ENCODE measurements around the gene PCSK6.
"Not testable (repeated sequence)": the region's sequence is repeated elsewhere in the genome, so short reads cannot be mapped to it uniquely, and the experiment has no call there.

The PCSK6 gene

GRCh38 chr15:101424984-101425383 lies 64.5 kb downstream of the PCSK6 start:
- no peak for DNase-seq (ENCODE audit: low read depth in 1 of 2, low spot score in 1 of 2)
- Histone ChIP-seq H3K4me3 (replicated peaks; ENCODE audit: insufficient read depth, low read length) (no peak overlapping the region), H3K27ac (replicated peaks) (no peak overlapping the region), H3K27me3 (ENCODE audit: insufficient read depth, poor library complexity, severe bottlenecking) (no peaks in the 10 kb centered on the region)
- TF ChIP-seq, protein P1, sequence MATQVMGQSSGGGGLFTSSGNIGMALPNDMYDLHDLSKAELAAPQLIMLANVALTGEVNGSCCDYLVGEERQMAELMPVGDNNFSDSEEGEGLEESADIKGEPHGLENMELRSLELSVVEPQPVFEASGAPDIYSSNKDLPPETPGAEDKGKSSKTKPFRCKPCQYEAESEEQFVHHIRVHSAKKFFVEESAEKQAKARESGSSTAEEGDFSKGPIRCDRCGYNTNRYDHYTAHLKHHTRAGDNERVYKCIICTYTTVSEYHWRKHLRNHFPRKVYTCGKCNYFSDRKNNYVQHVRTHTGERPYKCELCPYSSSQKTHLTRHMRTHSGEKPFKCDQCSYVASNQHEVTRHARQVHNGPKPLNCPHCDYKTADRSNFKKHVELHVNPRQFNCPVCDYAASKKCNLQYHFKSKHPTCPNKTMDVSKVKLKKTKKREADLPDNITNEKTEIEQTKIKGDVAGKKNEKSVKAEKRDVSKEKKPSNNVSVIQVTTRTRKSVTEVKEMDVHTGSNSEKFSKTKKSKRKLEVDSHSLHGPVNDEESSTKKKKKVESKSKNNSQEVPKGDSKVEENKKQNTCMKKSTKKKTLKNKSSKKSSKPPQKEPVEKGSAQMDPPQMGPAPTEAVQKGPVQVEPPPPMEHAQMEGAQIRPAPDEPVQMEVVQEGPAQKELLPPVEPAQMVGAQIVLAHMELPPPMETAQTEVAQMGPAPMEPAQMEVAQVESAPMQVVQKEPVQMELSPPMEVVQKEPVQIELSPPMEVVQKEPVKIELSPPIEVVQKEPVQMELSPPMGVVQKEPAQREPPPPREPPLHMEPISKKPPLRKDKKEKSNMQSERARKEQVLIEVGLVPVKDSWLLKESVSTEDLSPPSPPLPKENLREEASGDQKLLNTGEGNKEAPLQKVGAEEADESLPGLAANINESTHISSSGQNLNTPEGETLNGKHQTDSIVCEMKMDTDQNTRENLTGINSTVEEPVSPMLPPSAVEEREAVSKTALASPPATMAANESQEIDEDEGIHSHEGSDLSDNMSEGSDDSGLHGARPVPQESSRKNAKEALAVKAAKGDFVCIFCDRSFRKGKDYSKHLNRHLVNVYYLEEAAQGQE (IDR thresholded peaks at IDR 0.05; ENCODE audit: insufficient replicate concordance, low read depth), result no peak
- TF ChIP-seq GABPA (IDR thresholded peaks at IDR 0.05; ENCODE audit: low read depth), result no peak
- TF ChIP-seq POLR2AphosphoS5 (IDR thresholded peaks at IDR 0.05; ENCODE audit: low read depth), result no peak
- TF ChIP-seq, protein P2, sequence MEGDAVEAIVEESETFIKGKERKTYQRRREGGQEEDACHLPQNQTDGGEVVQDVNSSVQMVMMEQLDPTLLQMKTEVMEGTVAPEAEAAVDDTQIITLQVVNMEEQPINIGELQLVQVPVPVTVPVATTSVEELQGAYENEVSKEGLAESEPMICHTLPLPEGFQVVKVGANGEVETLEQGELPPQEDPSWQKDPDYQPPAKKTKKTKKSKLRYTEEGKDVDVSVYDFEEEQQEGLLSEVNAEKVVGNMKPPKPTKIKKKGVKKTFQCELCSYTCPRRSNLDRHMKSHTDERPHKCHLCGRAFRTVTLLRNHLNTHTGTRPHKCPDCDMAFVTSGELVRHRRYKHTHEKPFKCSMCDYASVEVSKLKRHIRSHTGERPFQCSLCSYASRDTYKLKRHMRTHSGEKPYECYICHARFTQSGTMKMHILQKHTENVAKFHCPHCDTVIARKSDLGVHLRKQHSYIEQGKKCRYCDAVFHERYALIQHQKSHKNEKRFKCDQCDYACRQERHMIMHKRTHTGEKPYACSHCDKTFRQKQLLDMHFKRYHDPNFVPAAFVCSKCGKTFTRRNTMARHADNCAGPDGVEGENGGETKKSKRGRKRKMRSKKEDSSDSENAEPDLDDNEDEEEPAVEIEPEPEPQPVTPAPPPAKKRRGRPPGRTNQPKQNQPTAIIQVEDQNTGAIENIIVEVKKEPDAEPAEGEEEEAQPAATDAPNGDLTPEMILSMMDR (IDR thresholded peaks at IDR 0.05; ENCODE audit: insufficient read depth, low read length), result no peak
- TF ChIP-seq SPI1 (IDR thresholded peaks at IDR 0.05; ENCODE audit: borderline replicate concordance, low read depth), result no peak

GRCh38 chr15:101420232-101420631 lies 69.3 kb downstream of the PCSK6 start:
- DNase-seq (ENCODE audit: low read depth in 1 of 2, low spot score in 1 of 2), result no peak

GRCh38 chr15:101416475-101416874 lies 73.0 kb downstream of the PCSK6 start:
- H3K27ac ChIP-seq (replicated peaks); H3K27me3 ChIP-seq (ENCODE audit: insufficient read depth, poor library complexity, severe bottlenecking); DNase-seq (ENCODE audit: low read depth in 1 of 2, low spot score in 1 of 2); H3K4me3 ChIP-seq (replicated peaks; ENCODE audit: insufficient read depth, low read length): not testable (repeated sequence)

More at GRCh38 chr15:101420232-101420631, 69.3 kb downstream of the PCSK6 start:
- Histone ChIP-seq H3K27ac (replicated peaks) (no peak overlapping the region), H3K4me3 (replicated peaks; ENCODE audit: insufficient read depth, low read length) (no peak overlapping the region), H3K27me3 (ENCODE audit: insufficient read depth, poor library complexity, severe bottlenecking) (no peaks in the 10 kb centered on the region)
- TF ChIP-seq, protein P2 (IDR thresholded peaks at IDR 0.05; ENCODE audit: insufficient read depth, low read length), result no peak
- TF ChIP-seq SPI1 (IDR thresholded peaks at IDR 0.05; ENCODE audit: borderline replicate concordance, low read depth) (no peak), GABPA (IDR thresholded peaks at IDR 0.05; ENCODE audit: low read depth) (no peak), POLR2AphosphoS5 (IDR thresholded peaks at IDR 0.05; ENCODE audit: low read depth) (no peak)
- TF ChIP-seq, protein P1 (IDR thresholded peaks at IDR 0.05; ENCODE audit: insufficient replicate concordance, low read depth), result no peak

DNA sequence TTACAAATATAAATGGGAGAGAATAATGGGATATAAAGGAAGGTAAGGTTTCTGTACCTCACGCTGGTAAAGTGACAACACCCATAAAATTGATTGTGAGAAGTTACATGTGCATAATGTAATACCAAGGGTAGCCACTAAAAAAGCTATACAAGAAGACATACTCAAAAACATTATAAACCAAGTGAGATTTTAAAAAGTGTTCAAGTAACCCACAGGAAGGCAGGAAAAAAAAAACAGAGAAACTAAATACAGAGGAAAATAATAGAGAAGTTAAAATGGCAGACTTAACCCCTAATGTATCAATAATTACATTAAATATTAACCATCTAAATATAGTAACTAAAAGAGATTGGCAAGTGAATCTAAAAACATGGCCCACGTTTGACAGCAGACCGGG lies 76.3 kb downstream of the PCSK6 start:
- H3K27me3 ChIP-seq (ENCODE audit: insufficient read depth, poor library complexity, severe bottlenecking), result no peaks in the 10 kb centered on the region
- no peak for TF ChIP-seq SPI1 (IDR thresholded peaks at IDR 0.05; ENCODE audit: borderline replicate concordance, low read depth)
- TF ChIP-seq, protein P1 (IDR thresholded peaks at IDR 0.05; ENCODE audit: insufficient replicate concordance, low read depth), result no peak
- TF ChIP-seq GABPA (IDR thresholded peaks at IDR 0.05; ENCODE audit: low read depth), result no peak
- TF ChIP-seq, protein P2 (IDR thresholded peaks at IDR 0.05; ENCODE audit: insufficient read depth, low read length), result no peak
- no peak for TF ChIP-seq POLR2AphosphoS5 (IDR thresholded peaks at IDR 0.05; ENCODE audit: low read depth)
- H3K4me3 ChIP-seq (replicated peaks; ENCODE audit: insufficient read depth, low read length), result no peak overlapping the region
- DNase-seq (ENCODE audit: low read depth in 1 of 2, low spot score in 1 of 2), result no peak
- no peak overlapping the region for H3K27ac ChIP-seq (replicated peaks)

Data from HL-60 (cell line).